OCI-LY3 (cell line): Measurements from ENCODE around the gene L3MBTL4.

Source experiments
- EZH2phosphoT487 ChIP-seq: fragments of 200-600 bp; shearing (Covaris generic); IDR thresholded peaks from 2 replicates; pipeline ENCODE4 v1.6.1; 2018; ENCODE audit warnings: antibody characterized with exemption, mixed run types, low read depth
- TF ChIP-seq, protein P1 (sequence below): fragments of 200-600, 300-600 bp; sonication (generic); IDR thresholded peaks from 2 replicates; pipeline ENCODE4 v1.5.1; 2014; ENCODE audit warnings: antibody characterized with exemption, low read length, low read depth

DNA sequence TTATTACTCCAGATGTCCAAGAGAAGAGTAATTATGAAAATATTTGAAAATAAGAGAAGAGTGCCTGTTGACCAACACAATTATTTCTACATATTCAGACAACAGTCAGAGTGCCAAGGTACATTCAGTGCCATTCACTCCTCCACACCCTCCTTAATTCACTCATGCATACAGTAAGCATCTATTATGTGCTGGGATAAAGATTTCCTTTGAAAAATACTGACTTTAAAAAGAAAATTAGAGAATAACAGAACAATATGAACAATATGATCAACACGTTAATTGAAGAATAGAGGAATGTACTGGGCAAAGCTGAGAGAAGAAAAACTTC, 203.6 kb downstream of the L3MBTL4 start:
- TF ChIP-seq, protein P1, sequence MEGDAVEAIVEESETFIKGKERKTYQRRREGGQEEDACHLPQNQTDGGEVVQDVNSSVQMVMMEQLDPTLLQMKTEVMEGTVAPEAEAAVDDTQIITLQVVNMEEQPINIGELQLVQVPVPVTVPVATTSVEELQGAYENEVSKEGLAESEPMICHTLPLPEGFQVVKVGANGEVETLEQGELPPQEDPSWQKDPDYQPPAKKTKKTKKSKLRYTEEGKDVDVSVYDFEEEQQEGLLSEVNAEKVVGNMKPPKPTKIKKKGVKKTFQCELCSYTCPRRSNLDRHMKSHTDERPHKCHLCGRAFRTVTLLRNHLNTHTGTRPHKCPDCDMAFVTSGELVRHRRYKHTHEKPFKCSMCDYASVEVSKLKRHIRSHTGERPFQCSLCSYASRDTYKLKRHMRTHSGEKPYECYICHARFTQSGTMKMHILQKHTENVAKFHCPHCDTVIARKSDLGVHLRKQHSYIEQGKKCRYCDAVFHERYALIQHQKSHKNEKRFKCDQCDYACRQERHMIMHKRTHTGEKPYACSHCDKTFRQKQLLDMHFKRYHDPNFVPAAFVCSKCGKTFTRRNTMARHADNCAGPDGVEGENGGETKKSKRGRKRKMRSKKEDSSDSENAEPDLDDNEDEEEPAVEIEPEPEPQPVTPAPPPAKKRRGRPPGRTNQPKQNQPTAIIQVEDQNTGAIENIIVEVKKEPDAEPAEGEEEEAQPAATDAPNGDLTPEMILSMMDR = no peak
- TF ChIP-seq EZH2phosphoT487 = no peak
